Activated CD8-positive, alpha-beta memory T cell treated with anti-CD3 and anti-CD28 coated beads for 48 hours (primary cell): ENCODE measurements around the gene TUBB.
A peak's percentile ranks its signal among the peaks of the same experiment; 100 is the strongest.
"Not testable (repeated sequence)": the region's sequence is repeated elsewhere in the genome, so short reads cannot be mapped to it uniquely, and the experiment has no call there.

Source experiments
- DNase-seq, 3 experiments: peaks; one replicate each; pipeline ENCODE4 v3.0.0-alpha.2; 2020; ENCODE audit warnings: low read depth in 2 of 3, low spot score in 2 of 3

TUBB gene

DNA sequence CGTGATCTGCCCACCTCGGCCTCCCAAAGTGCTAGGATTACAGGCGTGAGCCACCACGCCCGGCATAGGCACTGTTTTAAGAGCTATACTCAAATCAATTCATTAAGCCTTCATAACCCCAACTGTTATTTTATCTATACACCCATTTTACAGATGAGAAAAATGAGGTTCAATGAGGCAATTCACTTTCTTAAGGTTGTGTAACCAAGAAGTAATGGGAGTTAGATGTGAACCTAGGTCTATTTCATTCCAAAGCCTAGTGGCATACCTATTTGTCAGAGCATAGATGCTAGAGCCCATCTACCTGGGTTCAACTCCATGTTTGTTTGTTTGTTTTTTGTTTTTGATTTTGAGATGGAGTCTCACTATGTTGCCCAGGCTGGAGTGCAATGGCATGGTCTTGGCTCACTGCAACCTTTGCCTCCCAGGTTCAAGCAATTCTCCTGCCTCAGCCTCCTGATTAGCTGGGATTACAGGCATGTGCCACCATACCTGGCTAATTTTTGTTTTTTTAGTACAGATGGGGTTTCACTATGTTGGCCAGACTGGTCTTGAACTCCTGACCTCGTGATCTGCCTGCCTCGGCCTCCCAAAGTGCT, 36.4 kb downstream of the TUBB start:
- not testable (repeated sequence) for DNase-seq

DNA sequence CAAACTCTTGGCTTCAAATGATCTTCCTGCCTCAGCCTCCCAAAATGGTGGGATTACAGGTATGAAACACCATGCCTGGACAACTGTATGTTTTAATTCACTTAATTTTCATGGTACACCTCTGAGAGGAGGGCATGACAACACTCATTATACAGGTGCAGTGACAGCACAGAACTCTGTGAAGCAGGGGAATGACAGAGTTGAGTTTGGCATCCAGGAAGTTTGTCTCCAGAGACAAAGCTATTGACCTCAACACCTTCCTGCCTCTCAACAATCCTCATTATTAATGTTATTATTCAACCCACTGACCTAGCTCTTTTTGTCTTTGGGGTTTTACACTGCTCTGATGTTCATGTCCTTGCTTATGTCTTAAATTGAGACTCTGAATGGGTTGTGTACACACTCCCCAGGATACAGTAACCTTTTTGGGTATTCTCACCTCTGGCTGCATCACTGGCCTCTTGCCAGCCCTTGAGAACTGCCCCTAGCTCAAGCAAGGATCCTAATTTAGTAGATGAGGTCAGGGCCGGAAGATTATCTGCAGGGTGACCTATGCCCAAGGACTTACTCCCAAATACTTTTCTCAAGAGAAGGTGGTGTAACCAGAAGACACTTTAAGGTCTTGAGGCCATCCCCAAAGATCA, 37.2 kb downstream of the TUBB start:
- DNase-seq, result no peak

DNA sequence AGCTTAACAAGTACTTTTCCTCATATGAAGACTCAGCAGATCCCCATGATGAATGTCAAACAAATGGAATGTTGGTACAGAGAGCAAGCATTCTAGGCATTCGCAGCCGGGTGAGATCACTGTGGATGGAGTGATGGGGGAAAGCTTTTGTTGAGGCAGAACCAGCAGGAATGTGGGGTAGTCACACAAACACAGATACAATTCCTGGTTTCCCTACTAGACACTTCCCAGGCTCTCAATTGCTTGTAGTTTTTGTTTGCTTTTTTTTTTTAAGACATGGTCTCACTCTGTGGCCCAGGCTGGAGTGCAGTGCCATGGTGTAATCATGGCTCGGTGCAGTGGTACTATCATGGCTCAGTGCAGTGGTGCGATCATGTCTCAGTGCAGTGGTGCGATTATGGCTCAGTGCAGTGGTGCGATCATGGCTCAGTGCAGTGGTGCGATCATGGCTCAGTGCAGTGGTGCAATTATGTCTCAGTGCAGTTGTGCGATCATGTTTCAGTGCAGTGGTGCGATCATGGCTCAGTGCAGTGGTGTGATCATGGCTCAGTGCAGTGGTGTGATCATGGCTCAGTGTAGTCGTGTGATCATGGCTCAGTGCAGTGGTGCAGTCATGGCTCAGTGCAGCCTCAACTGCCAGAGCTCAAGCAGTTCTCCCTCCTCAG, 39.6 kb downstream of the TUBB start:
- no peak for DNase-seq

DNA sequence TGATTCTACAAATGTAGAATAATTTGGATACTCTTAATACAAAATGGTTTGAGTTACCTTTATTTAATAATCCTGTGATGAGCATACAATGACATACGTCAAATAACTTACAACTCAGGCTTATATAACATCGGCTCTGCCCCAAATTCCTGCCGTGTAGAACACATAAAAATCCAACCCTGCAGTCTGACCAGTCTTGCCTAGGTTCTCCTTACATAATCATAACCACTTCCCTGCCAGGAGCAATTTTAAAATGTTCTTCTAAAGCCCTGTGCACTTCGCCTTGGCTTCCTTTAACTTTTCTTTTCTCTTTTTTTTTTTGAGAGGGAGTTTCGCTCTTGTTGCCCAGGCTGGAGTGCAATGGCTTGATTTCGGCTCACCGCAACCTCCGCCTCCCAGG, 40.4 kb downstream of the TUBB start:
- DNase-seq, result no peak

DNA sequence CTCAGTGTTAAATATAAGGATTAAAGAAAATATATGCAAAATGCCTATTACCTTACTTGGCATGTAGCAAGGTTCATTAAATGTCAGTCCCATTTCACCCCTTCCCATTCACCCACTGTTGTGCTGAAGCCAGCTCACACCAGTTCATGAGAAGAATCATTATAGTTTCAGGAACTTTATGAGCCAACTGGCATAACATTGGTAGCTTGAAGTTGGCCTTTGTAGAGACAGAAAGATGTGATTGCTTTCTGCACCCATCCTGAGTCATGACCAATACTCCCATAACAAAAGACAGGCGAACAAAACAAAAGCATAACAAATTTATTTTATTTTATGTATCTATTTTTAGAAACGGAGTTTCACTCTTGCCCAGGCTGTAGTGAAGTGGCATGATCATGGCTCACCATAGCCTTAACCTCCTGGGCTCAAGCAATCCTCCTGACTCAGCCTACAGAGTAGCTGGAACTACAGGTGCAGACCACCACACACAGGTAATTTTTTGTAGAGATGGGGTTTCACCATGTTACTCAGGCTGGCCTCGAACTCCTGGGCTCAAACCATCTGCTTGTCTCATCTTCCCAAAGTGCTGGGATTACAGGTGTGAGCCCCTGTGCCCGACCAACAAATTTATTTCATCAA, 41.8 kb downstream of the TUBB start:
- no peak for DNase-seq

DNA sequence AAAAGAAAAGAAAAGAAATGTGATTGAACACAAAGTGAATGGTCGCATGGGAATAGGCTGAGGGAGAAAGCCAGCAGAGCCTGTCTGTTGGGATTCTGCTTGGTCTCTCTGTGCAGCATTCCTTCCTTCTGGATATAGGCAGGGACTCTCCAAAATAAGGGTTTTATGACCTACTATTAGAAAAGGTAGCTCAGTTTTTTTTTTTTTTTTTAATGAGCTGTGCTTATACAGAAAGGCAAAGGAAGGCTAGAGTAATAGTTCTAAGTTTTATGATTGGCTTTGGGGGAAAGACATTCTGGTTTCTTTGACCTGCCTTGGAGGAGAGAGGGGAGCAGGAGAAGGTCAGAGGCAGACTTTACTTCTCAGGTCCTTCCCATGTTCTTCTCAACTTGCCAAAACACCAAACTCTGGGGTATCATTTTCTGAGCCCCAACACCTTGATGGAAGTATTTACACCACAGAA, 43.0 kb downstream of the TUBB start:
- no peak for DNase-seq

DNA sequence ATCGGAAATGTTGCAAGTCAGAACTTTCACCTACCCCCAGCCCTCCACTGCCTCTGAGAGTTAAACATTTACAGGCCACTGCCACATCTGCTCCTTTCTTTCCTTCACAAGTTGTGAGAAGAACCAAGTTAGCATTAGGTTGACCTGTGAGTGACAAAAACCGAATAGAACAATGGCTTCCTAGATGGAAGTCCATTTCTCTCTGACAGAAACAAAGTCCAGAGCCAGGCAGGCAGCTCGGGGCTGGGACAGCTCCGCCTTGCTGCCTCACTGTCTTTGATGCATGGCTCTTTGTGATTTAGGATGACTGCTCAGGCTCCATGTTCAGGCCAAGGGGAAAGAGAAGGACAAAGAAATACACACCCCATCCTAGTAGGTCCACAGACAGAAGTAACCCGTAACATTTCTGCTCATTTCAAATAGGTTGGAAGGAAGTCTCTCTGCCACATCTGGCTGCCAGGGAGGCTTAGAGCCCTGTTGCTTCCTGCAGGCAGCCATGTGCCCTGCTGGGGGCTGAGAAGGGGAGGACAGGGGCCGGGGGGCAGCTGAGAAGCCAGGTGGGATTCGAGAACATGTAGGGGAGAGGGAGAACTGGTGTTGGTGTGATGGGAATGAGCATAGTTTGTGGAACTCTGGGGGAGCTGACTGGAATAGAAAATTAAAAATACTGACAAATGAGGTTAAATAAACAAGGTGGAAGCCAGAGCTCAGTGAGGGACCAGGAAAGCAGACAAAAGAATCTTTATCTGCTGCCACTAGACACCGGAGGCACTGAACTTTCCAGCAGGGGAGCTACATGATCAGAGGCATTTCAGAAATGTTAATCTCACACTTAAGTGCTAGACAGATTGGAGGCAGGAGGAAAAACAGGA, 43.7 kb downstream of the TUBB start:
- no peak for DNase-seq

DNA sequence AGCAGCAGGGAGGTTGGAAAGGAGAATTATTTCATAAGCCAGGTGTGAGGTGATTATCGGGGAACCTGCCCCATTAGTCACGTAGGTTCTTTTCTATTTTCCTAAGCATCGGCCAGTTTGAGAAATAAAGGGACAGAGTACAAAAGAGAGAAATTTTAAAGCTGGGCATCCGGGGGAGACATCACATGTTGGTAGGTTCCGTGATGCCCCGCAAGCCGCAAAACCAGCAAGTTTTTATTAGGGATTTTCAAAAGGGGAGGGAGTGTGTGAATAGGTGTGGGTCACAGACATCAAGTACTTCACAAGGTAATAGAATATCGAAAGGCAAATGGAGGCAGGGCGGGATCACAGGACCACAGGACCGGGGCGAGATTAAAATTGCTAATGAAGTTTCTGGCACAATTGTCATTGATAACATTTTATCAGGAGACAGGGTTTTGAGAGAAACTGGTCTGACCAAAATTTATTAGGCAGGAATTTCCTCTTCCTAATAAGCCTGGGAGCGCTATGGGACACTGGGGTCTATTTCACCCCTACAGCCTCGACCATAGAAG, 44.4 kb downstream of the TUBB start:
- DNase-seq, result not testable (repeated sequence)

DNA sequence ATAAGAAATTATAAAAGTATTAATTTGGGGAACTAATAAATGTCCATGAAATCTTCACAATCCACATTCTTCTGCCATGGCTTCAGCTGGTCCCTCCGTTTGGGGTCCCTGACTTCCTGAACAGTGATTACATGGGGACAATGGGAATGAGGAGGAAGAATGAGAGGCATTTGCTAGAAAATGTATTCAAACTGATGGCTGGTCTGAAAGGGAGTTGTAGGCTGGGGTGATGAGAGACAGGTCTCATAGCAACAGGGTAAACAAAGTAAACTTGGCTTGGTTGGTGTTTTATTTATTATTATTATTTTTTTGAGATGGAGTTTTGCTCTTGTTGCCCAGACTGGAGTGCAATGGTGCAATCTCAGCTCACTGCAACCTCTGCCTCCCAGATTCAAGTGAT, 45.3 kb downstream of the TUBB start:
- DNase-seq, result not testable (repeated sequence)

DNA sequence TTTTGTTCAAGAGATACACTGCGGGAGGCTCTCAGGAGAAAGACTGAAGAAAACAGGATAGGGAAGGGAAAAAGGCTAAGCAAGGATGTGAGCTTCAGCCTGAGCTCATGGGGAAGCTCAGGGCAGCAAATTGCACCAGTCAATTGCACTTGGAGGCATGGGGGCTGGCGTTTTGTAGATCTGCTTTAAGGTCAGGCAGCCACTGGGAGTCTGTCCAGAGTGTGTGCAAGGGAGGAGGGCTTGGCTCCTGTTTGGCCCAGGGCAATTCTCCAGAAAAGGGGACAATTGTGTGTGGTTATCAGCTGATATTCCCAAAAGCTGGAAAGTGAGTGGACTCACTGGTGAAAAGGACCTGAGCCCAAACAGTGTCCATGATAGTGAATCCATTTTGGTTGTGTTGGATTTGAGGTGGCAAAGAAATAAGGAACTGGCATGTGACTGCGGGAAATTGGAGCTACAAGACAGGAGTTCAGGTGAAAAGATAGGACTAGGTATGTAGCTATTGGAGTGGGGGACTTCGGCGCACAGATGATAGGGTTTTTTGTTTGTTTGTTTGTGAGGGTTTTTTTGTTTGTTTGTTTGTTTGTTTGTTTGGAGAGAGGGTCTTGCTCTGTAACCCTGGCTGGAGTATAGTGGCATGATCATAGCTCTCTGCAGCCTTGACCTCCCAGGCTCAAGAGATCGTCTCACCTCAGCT, 46.5 kb downstream of the TUBB start:
- DNase-seq, result no peak

DNA sequence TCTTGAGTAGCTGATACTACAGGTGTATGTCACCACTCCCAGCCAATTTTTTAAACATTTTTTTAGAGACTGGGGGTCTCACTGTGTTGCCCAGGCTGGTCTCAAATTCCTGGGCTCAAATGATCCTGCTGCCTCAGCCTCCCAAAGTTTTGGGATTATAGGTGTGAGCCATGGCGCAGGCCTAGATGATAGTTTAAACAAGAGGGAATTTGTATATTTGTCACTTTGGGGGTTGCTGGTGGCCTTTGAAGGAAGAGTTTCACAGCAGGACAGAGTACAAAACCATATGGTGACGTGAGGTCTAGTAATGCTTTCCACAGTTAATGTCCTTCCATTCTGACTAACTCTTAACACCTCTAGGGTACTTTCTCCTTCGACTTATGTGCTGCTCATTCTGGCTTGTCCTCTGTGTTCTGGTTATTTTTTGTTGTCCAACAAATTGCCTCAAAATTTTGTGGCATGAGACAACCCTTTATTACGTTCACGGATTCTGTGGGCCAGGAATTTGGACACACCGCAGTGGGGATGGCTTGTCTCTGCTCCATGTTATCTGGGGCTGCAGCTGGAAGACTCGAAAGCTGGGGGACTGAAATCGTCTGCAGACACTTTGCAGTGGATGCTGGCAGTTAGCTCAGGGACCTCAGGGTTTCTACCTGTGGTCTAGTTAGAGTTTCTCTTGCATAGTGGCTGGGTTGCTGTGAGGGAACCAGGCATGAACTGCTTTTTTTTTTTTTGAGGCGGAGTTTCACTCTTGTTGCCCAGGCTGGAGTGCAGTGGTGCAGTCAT, 47.2 kb downstream of the TUBB start:
- DNase-seq, result no peak

DNA sequence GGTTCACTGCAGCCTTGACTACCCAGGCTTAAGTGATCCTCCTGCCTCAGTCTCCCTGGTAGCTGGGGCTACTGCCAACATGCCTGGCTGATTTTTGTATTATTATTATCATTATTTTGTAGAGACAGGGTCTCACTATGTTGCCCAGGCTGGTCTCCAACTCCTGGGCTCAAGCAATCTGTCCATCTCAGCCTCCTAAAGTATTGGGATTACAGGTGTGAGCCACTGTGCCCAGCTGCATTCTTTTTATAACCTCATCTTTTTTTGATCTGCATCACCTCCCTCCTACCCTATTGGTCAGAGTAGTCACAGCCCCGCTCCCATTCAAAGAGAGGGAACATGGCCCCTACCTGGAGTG, 47.8 kb downstream of the TUBB start:
- no peak for DNase-seq

DNA sequence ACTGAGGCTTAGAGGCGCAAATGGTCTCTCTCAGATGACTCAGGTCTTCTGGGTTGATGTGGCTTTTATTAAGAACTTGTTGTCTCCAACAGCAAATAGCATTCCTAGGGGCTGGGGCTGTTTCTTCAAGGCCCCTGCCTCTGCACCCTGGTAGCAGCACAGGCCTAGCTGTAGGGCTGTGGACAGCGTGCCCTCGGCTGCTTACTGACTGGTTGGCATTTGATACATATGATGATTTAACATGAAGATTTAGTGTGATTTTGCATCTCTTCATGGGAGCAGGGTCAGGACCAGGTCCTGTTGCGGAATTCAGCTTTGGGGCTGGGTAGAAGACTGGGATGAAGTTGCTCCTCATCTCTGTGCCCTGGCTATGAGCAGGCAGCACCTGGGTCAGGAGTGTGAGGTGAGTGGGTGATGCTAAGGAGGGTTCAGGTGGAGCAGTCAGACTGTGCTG, 48.5 kb downstream of the TUBB start:
- no peak for DNase-seq

DNA sequence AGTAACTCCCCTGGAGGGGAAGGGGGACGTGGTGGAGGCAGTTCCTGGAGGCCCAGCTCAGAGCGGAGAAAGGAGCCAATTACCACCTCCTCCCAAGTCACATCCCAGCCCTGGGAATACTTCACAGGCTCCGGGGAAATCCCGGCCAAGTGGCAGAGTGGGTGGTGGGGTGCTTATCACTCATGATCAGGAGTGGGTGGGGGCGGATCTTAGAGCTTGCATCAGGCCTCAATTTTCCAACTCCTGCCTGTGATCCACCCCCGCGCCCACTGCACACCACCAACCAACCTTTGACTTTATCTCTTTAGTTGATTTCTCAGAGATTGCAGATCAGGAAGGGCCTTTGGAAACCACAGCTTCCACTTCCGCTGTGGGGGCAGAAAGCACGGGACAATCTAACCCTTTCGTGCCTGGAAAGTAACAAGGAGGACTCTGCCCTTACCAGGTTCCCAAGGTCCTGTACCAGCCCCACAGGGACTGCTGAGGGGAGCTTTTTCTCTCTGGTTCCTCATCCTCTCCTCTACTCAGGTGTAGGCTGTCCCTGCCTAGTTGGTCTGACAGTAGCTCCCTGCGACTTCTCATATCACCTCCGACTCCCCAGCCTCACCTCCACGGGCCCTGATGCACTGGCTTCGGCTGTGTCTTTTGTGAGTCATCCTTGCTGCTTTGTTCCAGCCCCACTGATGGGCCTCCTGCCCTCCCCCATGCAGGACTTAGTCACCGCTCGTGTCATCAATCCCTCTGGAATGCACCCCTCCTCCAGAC, 49.1 kb downstream of the TUBB start:
- DNase-seq, result peak; percentile 63 to 74 (median 74)

DNA sequence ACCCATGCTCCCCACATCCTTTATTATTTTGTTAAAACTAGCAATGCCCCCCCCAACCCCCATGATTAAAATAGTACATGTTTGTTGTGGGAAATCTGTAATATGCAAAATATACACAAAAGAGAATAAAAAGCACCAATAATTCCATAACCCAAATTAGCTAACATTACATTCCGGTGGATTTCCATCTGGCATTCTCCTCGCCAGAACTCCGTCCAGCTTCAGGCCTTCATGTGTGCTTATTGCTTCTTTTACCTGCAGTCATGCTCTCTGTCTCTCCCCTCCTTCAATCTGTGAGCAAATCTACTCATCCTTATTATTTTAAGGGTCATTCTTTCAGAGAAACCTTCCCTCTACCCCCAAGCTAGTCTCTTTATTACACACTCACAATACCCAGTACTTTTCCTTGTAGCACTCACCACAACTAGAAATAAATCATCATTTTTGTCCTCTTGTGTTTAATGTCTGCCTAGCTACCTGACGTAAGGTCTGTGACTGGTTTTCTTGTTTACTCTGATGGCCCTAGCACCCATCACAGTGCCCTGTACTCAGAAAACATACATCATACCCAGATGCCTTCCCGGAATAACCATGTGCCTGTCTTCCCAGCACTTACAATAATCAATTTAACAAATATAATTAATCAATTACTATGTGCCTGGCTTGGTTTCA, 49.8 kb downstream of the TUBB start:
- no peak for DNase-seq

DNA sequence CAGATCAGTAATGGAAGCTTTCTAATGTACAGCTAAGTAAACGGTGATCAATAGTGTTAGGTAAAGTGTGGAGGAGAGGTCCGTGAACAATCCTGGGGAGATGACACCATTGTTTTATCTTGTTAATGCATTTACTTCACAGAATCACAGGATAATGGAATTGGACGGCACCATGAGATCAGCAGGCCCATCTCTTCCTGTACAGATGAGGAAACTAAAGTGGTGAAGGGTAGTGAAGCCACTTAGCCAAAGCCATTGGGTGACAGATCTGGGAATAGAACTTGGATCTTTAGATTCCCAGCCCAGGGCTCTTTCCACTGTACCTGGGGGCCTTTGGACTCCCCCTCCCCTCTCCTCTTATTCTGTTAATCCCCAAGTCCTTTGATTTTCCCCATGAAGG, 50.4 kb downstream of the TUBB start:
- DNase-seq, result no peak

DNA sequence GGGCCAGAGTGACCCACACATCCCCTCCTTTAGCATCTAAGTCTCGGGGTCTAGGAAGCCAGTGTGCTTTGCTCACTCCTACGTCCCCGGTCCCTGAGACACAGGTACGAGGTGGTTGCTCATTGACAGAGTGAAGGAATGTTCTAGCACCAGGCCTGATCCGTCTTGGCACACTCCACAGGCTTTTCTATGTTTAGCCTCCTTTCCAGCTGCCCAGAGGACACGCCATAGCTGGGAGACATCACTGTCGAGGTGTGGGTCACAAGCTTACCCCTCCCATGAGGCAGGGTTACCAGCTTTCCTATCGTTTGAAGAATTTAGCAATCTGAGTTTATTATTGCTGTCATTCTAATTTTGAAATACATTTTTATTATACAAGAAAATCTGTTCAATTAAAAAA, 54.5 kb downstream of the TUBB start:
- no peak for DNase-seq
